ENCODE measurements around the gene TP53RK.

The TP53RK gene

DNA sequence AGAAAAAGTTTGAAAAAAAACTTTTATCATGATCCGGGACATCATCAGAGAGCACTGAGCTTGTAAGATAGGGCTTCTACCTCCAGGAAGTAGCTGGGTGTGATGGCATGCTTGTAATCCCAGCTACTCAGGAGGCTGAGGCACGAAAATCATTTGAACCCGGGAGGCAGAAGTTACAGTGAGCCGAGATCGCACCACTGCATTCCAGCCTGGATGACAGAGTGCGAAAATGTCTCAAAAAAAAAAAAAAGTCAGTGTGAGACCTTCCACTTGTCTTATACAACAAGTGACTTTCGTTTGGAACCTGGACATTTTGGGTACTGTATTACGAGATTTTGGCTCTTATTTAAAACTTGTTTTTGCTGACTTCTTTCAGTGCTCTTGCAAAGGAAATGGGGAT, 32.1 kb downstream of the TP53RK start:
- DNase-seq = no peak

DNA sequence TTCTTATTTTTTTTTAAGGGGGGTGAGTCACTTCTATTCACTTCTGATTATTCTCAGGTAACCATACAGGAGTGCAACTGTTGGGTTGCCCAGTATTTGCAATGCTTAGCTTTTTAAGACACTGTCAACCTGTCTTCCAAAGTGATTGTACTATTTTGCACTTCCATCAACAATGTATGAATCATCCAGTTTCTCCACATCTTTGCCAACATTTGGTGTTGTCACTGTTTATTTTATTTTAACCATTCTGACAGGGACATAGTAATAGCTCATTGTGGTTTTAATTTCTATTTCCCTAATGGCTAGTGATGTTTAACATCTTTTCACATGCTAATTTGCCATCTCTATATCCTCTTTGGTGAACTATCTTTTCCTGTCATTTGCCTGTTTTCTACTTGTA, 36.5 kb downstream of the TP53RK start:
- DNase-seq = no peak

DNA sequence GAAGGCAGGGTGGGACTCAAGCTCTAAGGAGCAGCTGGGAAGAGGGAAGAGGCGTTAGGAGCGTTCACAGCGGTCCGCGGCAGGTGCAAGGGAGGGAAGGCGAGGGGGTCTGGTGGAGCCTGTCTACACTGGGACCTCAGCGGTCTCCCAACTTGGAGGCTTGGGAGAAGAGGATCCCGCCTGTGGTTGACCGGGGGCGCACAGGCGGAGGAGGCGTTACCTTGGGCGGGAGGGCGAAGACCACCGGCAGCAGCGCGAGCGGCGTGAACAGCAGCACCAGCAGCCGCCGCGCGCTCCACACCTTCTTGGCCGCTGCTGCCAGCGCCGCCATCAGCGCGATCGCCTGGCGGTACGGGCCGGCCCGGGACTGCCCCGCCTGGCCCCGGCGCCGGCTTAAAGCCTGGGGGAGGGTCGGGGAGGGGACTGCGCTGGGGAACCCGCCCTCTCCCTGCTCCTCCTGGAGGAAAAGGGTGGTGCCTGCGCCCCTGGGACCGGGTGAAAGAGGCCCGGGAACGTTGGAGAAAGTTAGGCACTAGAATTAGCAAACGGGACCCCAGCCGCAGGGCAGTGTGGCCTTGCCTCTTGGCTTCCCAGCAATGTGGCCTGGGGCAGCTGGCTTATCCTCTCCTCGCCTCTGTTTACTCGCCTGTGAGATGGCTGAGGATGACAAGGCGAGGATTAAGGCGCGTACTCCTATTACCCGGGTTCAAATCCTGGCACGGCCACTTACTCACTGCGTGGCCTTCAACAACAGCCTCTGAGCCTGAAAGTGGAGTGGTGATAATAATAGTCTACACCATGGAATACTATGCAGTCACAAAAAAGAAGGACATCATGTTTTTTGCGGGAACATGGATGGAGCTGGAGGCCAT, 37.9 kb downstream of the TP53RK start, which contains the start of gene SLC13A3:
TSS of gene SLC13A3 (minus strand) at position 369 of the 872 bp plus-strand sequence. CDS start at position 331, 38 bp downstream.
- no peak for DNase-seq

DNA sequence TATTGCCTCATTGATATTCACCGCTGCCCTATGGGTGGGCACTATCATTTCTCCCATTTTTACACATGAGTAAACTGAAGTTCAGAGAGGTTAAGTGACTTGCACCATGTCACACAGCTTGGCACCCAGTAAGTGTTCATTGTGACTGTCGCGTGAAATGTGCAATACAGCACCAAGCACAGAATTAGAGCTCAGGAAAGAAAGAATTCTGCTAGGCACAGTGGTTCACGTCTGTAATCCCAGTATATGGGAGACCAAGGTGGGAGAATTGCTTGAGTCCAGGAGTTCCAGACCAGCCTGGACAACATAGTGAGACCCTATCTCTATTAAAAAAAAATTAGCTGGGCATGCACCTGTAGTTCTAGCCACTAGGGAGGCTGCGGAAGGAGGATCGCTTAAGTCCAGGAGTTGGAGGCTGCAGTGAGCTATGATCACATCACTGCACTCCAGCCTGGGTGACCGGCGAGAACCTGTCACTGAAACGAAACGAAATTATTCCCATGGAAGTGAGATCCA, 38.6 kb downstream of the TP53RK start:
- DNase-seq = no peak

DNA sequence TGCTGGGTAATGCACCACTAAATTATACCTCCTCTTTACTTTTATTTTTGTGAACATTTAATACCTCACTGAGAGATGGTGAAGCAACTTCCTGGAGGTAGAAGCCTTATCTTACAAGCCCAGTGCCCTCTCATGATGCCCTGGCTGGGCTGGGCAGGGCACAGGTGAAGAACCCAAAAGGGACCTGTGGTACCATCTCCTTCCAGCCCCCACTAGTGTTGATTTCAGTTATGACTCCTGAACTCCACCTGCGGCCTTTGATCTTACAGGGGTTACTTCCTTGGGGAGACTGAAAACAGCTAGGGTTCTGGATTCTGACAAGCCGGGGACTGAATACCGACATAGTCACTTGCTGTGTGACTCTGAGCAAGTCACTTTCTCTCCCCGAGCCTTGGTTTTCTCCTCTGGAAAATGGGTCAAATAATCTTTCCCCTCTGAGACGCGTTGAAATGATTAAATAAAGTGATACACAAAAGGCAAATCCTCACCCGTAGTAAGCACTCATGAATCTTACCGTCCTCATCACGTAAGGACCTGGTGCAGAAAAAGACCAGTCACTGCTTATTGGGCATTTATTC, 39.2 kb downstream of the TP53RK start:
- DNase-seq = no peak

DNA sequence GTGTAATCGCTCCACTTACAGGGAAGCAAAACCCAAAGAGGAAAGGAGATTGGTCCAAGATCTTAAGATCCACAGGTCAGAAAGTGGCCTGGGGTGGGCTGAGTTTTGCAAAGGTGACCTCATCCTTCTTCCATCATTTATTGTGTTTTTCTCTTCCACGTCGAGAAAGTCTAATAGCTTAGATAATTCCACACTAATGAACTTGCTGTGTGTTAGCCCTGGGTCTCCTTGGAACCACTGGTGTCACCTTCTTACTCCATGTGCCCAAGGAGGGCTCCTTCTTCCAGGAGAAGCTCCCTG, 39.6 kb downstream of the TP53RK start:
- no peak for DNase-seq

DNA sequence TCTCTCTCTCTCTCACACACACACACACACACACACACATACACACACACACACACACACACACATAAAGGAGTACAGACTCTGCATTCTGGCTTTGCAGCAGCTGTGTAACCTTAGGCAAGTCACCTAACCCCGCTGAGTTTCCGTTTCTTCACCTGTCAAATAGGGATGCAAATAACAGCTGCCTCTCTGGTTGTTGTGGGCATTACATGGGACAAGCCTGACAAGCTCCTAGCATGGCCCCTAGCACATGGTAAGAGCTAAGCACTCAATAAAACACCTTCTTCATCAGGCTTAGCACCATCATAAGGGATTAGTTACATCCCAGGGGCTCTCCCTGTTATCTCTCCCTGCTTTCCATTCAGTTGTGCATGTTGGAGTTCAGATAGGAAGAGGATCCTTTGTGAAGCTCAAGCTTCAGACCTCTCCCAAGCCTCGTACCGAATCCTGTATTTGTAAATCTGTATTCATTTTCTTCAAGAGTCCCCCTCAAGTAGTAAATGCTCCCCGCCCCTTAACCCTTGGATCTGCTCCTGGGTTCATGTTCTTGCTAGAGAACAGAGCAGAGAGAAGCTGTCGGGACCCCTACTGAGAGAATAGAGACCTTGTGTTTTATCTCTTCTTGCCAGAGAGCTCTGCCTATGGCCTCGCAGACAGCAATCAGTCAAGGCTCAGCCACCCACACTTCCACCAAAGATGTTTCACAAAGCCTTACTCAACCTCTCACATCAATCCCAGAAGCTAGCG, 40.2 kb downstream of the TP53RK start:
- DNase-seq = no peak

DNA sequence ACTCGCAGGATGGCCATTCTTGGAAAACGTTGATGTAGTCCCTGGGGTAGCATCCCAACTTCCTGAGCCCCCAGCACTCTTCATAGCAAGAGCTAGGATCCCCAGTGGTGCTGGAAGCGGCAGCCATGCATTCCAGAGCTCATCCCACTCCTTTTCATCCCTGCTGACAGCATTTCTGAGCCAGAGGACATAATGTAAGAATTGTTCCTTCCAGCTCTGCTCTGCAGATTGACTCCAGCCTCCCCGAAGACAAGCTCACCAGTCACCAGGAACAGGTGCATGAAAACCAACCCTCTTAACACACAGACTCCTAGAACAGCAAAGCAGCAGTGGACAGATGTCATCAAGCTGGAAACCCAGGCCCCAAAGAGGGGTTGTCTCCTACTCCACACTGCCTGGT, 41.8 kb downstream of the TP53RK start:
- no peak for DNase-seq

DNA sequence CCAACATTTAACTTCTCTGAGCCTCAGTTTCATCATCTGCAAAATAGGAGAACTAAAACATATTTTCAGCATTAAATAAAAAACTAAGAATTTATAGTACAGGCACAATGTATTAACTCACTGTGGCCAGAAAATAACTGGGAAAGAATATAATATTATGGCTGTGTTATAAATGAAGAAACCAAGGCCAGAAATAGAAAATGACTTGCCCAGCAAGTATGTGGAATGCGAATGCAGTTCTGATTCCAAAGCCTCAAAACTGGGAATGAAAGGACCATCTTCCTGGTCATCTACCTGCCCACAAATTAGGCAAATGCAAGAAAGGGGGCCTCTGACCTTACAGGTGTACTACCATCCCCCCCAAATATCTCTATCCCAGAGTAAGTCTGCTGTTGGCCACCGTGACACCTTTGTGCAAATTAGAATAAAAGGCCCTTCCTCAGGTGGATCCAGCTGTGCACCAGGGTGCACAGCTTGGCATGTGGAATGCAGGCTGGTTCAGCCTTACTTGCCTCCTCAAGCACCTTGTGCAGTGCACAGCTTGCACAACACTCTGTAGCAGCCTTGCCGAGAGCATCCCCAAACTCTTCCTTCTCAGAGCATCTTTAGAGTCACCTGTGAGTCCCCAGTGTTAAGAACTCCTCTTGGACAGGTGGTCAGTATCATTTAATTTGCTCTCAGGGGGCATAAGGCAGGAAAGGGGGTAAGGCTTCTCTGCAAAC, 42.4 kb downstream of the TP53RK start:
- DNase-seq = no peak

DNA sequence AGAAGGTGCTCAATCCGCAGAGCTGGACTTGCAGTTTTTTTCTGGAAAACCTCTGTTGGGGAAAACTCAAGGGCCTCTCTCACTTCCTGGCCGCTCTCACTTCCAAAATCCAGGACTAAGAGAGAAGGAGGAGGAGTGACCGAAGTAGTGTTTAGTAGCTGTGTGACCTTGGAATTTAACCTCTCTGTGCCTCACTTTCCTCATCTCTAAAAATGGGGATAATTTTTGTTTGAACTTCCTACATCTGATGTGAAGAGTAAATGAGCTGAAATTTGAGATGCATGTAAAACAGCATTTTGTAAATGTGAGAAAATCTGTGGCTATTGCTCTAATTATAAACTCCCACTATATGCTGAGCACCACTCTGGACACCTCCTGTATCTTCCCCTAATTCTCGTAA, 43.1 kb downstream of the TP53RK start:
- no peak for DNase-seq

DNA sequence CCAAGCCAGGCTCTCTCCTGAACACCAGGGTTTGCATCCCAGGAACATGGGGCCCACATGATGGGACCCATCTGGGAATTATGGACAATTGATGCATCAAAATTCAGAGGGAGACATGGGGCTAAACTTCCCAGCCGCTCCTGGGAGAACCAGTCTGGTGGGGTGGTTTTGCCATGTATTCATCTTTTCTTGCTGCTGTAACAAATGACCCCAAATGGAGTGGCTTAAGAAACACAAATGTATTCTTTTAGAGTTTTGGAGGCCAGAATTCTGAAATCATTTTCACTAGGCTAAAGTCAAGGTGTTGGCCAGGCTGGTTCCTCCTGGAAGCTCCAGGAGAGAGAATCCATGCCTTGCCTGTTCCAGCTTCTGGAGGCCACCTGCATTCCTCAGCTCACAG, 44.5 kb downstream of the TP53RK start:
- DNase-seq = no peak

DNA sequence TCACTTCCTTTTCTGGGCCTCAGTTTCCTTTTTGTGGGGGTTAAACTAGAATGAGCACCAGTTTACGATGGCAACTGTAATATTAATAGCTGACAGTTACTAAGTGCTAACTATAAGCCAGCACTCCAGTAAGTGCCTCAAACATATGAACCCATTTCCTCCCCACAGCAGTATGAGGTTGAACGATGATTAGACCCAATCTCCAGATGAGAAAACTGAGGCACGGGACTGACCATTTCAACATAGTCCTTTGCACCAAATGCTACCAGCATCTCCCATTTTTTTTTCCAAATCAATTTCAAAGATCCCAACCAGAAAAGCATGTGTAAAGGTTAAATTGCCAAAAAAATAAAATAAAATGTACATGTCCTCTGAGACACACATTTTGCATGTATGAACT, 45.1 kb downstream of the TP53RK start:
- no peak for DNase-seq

DNA sequence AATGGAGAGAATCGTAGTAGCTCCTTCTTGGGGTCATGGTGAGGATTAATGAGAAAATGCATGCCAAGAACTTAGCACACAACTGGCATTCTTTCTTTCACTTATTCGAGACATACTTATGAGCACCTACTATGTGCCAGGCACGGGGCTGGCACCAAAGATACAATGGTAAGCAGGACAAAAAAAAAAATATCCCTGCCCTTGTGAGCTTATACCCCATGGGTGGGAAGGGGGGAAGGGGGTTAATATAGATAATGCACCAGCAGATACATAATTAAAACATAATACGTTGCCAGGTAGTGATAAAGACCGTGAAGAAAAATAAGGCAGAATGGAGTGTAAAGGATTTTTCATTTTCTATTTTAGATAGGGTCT, 46.3 kb downstream of the TP53RK start:
- no peak for DNase-seq

DNA sequence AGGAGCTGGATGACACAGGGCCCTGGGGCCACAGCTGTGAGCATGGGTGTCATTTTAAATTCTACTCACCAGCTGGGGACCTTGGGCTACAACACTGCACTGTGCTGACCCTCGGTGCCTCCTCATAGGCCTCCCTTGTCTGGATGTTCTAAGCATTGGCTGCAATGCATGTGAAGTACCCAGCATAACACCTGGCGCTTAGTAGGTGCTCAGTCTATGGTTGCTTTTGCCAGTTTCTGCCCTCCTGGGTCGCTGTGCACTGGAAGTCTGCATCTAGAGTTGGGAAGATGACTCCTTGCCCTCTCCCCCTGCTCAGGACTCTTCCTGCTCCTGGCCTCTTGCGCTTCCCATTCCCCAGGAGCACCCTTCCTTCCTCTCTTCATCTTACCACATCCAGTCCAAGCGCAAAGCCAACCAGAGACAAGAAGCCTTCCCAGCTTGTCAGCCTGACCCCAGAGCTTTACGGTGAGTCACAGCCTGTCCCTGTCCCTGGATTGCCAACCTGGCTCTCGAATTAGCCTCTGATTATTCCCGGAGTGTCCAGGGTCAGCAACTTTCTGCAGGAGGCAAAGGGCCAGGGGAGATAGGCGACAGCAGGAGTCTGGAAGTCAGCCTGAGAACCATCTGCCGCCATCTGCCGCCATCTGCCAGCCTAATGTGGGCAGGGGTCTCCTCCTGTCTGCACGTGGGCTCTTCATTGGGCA, 46.8 kb downstream of the TP53RK start:
- DNase-seq = no peak

DNA sequence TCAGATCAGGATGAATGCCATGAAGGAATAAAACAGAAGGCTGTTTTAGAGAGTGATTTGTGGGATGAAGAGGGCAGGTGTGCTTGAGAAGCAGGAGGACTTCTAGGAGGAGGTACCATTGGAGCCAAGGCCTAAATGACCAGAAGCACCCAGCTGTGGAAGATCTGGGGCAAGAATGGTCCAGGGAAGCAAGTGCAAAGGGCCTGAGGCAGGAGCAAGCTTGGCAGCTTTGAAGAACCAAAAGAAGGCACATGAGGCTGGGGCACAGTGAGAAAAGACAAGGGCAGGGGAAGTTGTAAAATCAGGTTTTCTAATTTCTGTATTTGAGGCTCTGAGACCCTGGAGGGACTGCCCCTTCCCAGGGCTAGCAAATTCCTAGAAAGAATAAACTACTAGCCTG, 47.8 kb downstream of the TP53RK start:
- no peak for DNase-seq

DNA sequence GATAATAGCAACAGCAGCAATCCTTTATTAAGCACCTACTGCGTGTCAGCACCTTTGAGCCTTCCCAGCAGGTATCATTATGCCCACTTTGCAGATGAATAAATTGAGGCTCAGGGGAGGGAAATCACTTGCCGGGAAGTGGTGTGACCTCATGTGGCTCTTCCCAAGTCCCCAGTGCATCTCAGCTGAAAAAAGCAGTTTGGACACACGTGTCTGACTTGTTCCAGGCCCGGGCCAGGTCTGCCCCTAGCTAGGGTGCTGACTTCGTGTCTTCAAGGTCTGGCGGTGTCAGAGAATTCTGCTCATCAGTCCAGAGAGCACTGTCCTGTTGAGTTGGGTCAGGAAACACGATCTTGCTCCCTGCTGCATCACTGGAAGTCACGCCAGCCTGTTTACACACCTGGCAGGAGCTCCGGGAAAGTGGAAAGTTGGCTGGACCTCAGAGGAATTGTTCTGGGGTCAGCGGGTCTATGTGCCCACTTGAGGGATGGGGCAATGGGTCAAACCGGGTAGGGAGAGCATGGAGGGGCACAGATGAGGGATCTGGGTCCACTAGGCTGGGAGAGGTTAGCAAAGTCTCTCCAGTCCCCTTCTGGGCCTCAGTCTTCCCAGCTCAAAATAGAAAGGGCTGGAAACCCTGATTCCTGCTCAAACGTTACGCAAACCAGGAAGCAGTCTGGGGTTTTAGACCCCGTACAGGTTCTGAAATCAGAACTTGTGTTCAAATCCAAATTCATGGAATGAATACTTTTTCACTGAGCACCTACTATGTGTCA, 48.5 kb downstream of the TP53RK start:
- DNase-seq = no peak

DNA sequence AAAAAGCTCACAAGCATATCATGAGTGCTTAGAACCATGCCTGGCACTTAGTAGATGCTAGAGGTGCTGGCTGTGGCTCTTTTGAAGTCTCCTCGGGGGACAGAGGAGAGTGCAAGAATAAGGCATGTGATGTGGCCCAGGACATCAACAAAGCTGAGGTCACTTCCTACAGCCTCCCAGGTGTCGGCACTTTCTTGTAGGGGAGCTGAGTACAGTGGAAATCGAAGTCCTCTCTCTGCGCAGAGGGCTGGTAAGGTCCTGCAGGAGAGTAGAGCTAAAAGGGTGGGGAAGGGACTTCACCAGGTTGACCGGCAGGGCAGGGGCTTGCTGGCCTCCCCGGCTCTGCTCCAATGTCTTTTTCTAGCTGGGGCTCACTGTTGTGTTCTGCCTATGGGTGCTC, 49.2 kb downstream of the TP53RK start:
- no peak for DNase-seq

DNA sequence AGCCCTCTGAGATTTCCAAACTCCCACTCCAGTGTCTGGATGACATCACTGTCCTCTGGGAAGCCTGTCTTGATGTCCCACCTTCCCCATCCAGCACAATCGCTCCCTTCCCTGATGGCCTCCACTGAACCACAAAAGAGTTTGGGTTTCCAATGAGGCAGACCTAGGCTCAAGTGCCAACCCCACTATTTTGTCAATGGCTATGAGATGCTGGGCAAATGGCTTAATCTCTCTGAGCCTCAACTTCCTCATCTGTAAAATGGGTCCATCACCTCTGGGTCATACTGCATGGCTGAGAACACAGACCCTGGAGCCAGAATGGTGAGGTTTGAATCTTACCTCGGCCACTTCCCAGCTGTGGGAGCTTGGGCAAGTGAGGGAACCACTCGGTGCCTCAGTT, 49.7 kb downstream of the TP53RK start:
- DNase-seq = no peak

DNA sequence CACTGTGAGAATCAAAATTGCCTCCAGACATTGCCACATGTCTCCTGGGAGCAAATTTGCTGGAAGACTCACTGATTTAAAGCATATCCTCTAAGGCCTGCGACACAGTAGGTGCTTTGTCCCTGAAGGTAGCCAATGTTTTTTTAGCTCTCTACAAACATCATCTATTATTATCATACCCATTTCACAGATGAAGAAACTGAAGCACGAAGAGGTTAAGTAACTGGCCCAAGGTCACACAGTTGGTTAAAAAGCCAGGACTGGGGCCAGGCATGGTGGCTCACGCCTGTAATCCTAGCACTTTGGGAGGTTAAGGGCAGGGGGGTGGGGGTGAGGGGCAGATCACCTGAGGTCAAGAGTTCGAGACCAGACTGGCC, 50.4 kb downstream of the TP53RK start:
- DNase-seq = no peak

DNA sequence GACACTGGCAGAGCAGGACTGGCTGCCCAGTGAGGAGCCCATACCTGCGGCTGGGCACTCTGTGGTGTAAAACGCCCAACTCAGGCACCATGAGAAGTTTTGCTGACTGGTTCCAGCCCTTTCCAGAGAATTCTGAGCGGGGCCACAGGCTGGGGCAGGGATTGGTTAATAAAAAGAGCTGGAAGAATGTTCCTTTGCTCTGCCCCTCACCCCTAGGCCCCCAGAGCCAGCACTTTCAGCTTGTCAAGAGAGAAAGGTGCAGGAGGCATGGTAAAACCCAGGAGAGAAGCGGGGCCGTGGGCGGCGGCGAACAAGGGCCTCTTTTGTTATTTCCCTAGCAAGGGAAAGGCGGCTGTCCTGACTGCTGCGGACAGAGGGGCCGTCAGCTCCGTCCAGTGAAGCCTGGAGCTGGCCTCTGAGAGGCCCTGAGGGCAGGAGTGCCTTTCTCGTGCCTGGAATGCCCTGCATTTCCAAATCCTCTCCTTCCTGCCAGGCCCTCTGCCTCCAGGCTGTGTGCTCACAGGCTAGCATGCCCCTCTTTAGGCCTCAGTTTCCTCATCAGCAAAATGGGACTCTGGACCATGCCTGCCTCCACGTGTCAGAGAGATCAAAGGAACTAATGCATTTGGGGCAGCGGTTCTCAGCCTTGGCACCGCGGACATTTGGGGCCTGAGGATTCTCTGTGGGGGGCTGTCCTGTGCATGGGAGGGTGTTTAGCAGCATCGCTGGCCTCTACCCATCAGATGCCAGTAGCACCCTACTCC, 50.9 kb downstream of the TP53RK start:
- DNase-seq = no peak

Data from DMS79 treated with DMSO at 0.1 percent for 48 hours (cell line).